Loucy (cell line): ENCODE results near the gene GET4.

Source experiments
- CTCF ChIP-seq: fragments of 200-600 bp; sonication (generic); conservative IDR thresholded peaks from 2 replicates; pipeline ENCODE4 v1.5.1; 2014; ENCODE audit warnings: mild to moderate bottlenecking, antibody characterized with exemption, low read length
- EZH2phosphoT487 ChIP-seq: fragments of 200-600 bp; IDR thresholded peaks from 2 replicates; pipeline ENCODE4 v1.6.1; 2018; ENCODE audit warnings: antibody characterized with exemption, mild to moderate bottlenecking, moderate library complexity, borderline replicate concordance

GRCh38 chr7:940599-941408 is 64.5 kb downstream of the GET4 start:
- TF ChIP-seq CTCF = no peak
- TF ChIP-seq EZH2phosphoT487 = no peak
